IMR-90 (cell line): ENCODE measurements around the gene C12orf56. TPM values are rescaled to one million over a fixed set of nuclear protein-coding genes. Genes with fewer than 3 reads are reported as not detected.

Source experiments
- ATAC-seq: fragments of 200-7000 bp; cut with Tn5 transposase; 2 replicates; pipeline ENCODE4 v1.9.1; 2020; ENCODE audit warnings: low read depth, mild to moderate bottlenecking, moderate library complexity
- BruUV-seq: library from RNA; stranded (reverse); fragments of 400-500 nt; replicated peaks from 2 replicates; lab custom pipeline; 2021; lab: Mats Ljungman, UMichigan
- CTCF ChIA-PET: fragments of 300-600 bp; formaldehyde crosslinking; extraction: SDS; loops from one replicate; lab custom pipeline; 2021; ENCODE audit warnings: antibody characterized with exemption; lab: Yijun Ruan, JAX
- POLR2A ChIA-PET: fragments of 300-600 bp; sonication (Branson Sonifier 250); formaldehyde crosslinking; loops from one replicate; lab custom pipeline; 2022; ENCODE audit warnings: antibody characterized with exemption; ENCODE audit not compliant: unreplicated experiment; lab: Charles Lee
- DNase-seq: peaks from one replicate; pipeline ENCODE4 v3.0.0; 2013
- H2AFZ ChIP-seq: replicated peaks from 2 replicates; pipeline ENCODE3; 2013; ENCODE audit warnings: low read length, mild to moderate bottlenecking; ENCODE audit not compliant: poor library complexity
- H2AK5ac ChIP-seq: 2 replicates; pipeline ENCODE4 v1.6.1; 2013; ENCODE audit warnings: low read depth, low read length, inconsistent platforms
- H2AK9ac ChIP-seq: replicated peaks from 2 replicates; pipeline ENCODE3; 2013; ENCODE audit warnings: mild to moderate bottlenecking, low read depth, low read length, moderate library complexity; ENCODE audit not compliant: poor library complexity
- H2BK120ac ChIP-seq: 2 replicates; pipeline ENCODE4 v1.6.1; 2013; ENCODE audit warnings: low read depth, low read length, inconsistent platforms
- H2BK15ac ChIP-seq: 3 replicates; pipeline ENCODE4 v1.6.1; 2013; ENCODE audit warnings: low read depth, low read length, inconsistent platforms
- H2BK20ac ChIP-seq: 2 replicates; pipeline ENCODE4 v1.6.1; 2013; ENCODE audit warnings: low read depth, mild to moderate bottlenecking, inconsistent platforms, low read length, moderate library complexity
- H2BK5ac ChIP-seq: 2 replicates; pipeline ENCODE4 v1.6.1; 2013; ENCODE audit warnings: mild to moderate bottlenecking, low read depth, low read length, inconsistent platforms; ENCODE audit not compliant: poor library complexity, severe bottlenecking
- H3K14ac ChIP-seq: replicated peaks from 2 replicates; pipeline ENCODE4 v1.6.1; 2013; ENCODE audit warnings: low read depth, low read length, inconsistent platforms
- H3K18ac ChIP-seq: 2 replicates; pipeline ENCODE4 v1.6.1; 2013; ENCODE audit warnings: low read depth, low read length, control low read depth
- H3K23ac ChIP-seq: 2 replicates; pipeline ENCODE4 v1.6.1; 2013; ENCODE audit warnings: low read depth, low read length, inconsistent platforms
- H3K27ac ChIP-seq: 2 replicates; pipeline ENCODE4 v1.5.1; 2013; ENCODE audit warnings: mild to moderate bottlenecking, control low read depth, low read length; ENCODE audit not compliant: insufficient read depth
- H3K27me3 ChIP-seq: 2 replicates; pipeline ENCODE4 v1.6.1; 2013; ENCODE audit warnings: low read length; ENCODE audit not compliant: control insufficient read depth, insufficient read depth
- H3K36me3 ChIP-seq: 2 replicates; pipeline ENCODE4 v1.6.1; 2013; ENCODE audit warnings: low read length, mixed read lengths; ENCODE audit not compliant: control insufficient read depth, insufficient read depth
- H3K4ac ChIP-seq: 2 replicates; pipeline ENCODE4 v1.6.1; 2013; ENCODE audit warnings: low read depth, low read length, inconsistent platforms
- H3K4me1 ChIP-seq: 2 replicates; pipeline ENCODE4 v1.6.1; 2013; ENCODE audit warnings: low read length, mixed read lengths; ENCODE audit not compliant: control insufficient read depth, insufficient read depth
- H3K4me2 ChIP-seq: 2 replicates; pipeline ENCODE4 v1.6.1; 2013; ENCODE audit warnings: low read depth, mild to moderate bottlenecking, control low read depth, low read length, moderate library complexity
- H3K4me3 ChIP-seq: 2 replicates; pipeline ENCODE4 v1.5.1; 2013; ENCODE audit warnings: low read depth, mild to moderate bottlenecking, control low read depth, low read length, moderate library complexity; ENCODE audit not compliant: insufficient read depth
- H3K56ac ChIP-seq: 2 replicates; pipeline ENCODE4 v1.6.1; 2013; ENCODE audit warnings: low read length, inconsistent platforms; ENCODE audit not compliant: insufficient read depth; ENCODE audit errors: extremely low read depth
- H3K79me1 ChIP-seq, 2 experiments: 2 replicates each; pipeline ENCODE4 v1.6.1; 2013; ENCODE audit warnings: low read length in 2 of 2, inconsistent platforms in 1 of 2, low read depth in 1 of 2
- H3K9ac ChIP-seq: 2 replicates; pipeline ENCODE4 v1.6.1; 2013; ENCODE audit warnings: low read depth, low read length, control low read depth
- H3K9me1 ChIP-seq: 2 replicates; pipeline ENCODE4 v1.6.1; 2013; ENCODE audit warnings: low read length, inconsistent platforms; ENCODE audit not compliant: insufficient read depth
- H3K9me3 ChIP-seq: 2 replicates; pipeline ENCODE4 v1.6.1; 2013; ENCODE audit warnings: low read length; ENCODE audit not compliant: control insufficient read depth, insufficient read depth
- H4K20me1 ChIP-seq: 2 replicates; pipeline ENCODE4 v1.6.1; 2013; ENCODE audit warnings: low read length, inconsistent platforms; ENCODE audit not compliant: insufficient read depth
- H4K5ac ChIP-seq: 2 replicates; pipeline ENCODE4 v1.6.1; 2013; ENCODE audit warnings: mild to moderate bottlenecking, low read depth, low read length, control low read depth
- H4K8ac ChIP-seq, 2 experiments: 2 replicates each; pipeline ENCODE4 v1.6.1; 2013; ENCODE audit warnings: low read depth in 2 of 2, low read length in 2 of 2, control low read depth in 1 of 2, inconsistent platforms in 1 of 2
- H4K91ac ChIP-seq: 2 replicates; pipeline ENCODE4 v1.6.1; 2013; ENCODE audit warnings: low read depth, low read length, inconsistent platforms; ENCODE audit not compliant: insufficient read depth
- NFE2L2 ChIP-seq: fragments of 150-350 bp; IDR thresholded peaks from 2 replicates; pipeline ENCODE4 v1.6.1; 2016; ENCODE audit warnings: low read depth, mild to moderate bottlenecking, low read length
- RAD21 ChIP-seq: IDR thresholded peaks from 2 replicates; pipeline ENCODE4 v1.6.1; 2012; ENCODE audit warnings: low read length, improper control_type of control experiment
- dilution Hi-C: fragments of 300-500 bp; cut with HindIII; formaldehyde crosslinking; loops from one replicate; pipeline ENCODE4 v1.14.3; 2018; ENCODE audit warnings: low sequenced_read_pairs; ENCODE audit not compliant: unreplicated experiment
- in situ Hi-C: fragments of 300-500 bp; cut with MboI; formaldehyde crosslinking; loops from 3 replicates; pipeline ENCODE4 v1.14.3; 2019; ENCODE audit warnings: low sequenced_read_pairs, inconsistent platforms, mixed read lengths
- intact Hi-C: fragments of 100-400 bp; cut with micrococcal nuclease; formaldehyde crosslinking; loops from 2 replicates; pipeline ENCODE4 v1.10.0; 2022
- polyA plus RNA-seq, 3 experiments: library from polyadenylated mRNA; depleted of rRNA; stranded (reverse); fragments of >200 nt; gene quantifications; 2 replicates each; pipeline ENCODE4 v1.2.3, GENCODE V29; 2012; ENCODE audit warnings: low replicate concordance in 1 of 3
- total RNA-seq: library from RNA; depleted of rRNA; stranded (reverse); fragments of >200 nt; gene quantifications from 2 replicates; pipeline ENCODE4 v1.2.3, GENCODE V29; 2012
- TF ChIP-seq, protein P1 (sequence below): conservative IDR thresholded peaks from 2 replicates; pipeline ENCODE4 v1.5.1; 2012; ENCODE audit warnings: mild to moderate bottlenecking, low read depth, low read length, improper control_type of control experiment

The C12orf56 gene
- total and polyA plus RNA-seq, 2 of the 4 experiments (the other 2 are of a cell fraction): 0.09 TPM; not detected in 1

DNA sequence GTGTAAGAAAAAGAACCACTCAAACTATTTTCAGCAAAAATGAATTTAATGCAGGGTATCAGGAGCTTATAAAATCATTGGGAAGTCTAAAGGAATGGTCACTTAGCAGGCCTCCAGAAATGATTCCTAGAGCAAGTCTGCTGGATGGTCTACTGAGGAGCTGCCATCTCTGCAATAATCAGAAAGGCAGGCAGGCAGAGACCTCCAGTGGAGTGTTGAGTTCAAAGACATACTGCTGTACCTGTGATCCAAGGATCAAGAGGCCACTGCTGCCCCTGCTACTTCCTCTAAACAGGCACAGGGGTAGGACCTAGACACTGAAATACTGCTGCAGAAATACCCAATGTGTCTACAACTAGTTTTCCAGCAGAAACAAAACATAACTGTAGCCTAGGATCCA is 154.0 kb downstream of the C12orf56 start:
- H2BK15ac ChIP-seq: no peak overlapping the region
- no peak overlapping the region for H3K27ac ChIP-seq
- CTCF ChIA-PET: interaction anchor here (0.8 to 1.9 kb wide), 3 partner anchors 24 to 397 kb away, joined by 3 to 5 read pairs (median 4); no protein-coding TSS in a partner anchor
- H3K9ac ChIP-seq: no peak overlapping the region
- ATAC-seq (peak; percentile 54; the same call in 1 of the 2 replicates), DNase-seq (peak; percentile 19)
- no peak overlapping the region for H4K8ac ChIP-seq
- no peak overlapping the region for H2BK20ac ChIP-seq
- no peak overlapping the region for H4K5ac ChIP-seq
- intact Hi-C loops: no loop called here
- H2BK120ac ChIP-seq: no peak overlapping the region
- POLR2A ChIA-PET: no interaction called here
- BruUV-seq: no TSS peak
- no peak overlapping the region for H3K4me2 ChIP-seq
- no peaks in the 10 kb centered on the region for H3K79me1 ChIP-seq
- no peak overlapping the region for H3K14ac ChIP-seq
- in situ Hi-C loops: no loop called here
- no peak overlapping the region for H3K4me3 ChIP-seq
- no peak overlapping the region for H3K23ac ChIP-seq
- H4K20me1 ChIP-seq: no peaks in the 10 kb centered on the region
- no peak overlapping the region for H2AFZ ChIP-seq
- H3K36me3 ChIP-seq: no peaks in the 10 kb centered on the region
- no peak overlapping the region for H4K91ac ChIP-seq
- no peak overlapping the region for H2BK5ac ChIP-seq
- H3K9me1 ChIP-seq: no peaks in the 10 kb centered on the region
- H3K4ac ChIP-seq: no peak overlapping the region
- dilution Hi-C loops: no loop called here
- H3K56ac ChIP-seq: no peak overlapping the region
- peaks cover 2% of the 10 kb centered on the region for H3K4me1 ChIP-seq
- no peaks in the 10 kb centered on the region for H3K9me3 ChIP-seq
- H2AK9ac ChIP-seq: no peak overlapping the region
- H3K27me3 ChIP-seq: no peaks in the 10 kb centered on the region
- no peak overlapping the region for H2AK5ac ChIP-seq
- no peak overlapping the region for H3K18ac ChIP-seq
- TF ChIP-seq RAD21 (peak; percentile 41), NFE2L2 (no peak)
- TF ChIP-seq, protein P1, sequence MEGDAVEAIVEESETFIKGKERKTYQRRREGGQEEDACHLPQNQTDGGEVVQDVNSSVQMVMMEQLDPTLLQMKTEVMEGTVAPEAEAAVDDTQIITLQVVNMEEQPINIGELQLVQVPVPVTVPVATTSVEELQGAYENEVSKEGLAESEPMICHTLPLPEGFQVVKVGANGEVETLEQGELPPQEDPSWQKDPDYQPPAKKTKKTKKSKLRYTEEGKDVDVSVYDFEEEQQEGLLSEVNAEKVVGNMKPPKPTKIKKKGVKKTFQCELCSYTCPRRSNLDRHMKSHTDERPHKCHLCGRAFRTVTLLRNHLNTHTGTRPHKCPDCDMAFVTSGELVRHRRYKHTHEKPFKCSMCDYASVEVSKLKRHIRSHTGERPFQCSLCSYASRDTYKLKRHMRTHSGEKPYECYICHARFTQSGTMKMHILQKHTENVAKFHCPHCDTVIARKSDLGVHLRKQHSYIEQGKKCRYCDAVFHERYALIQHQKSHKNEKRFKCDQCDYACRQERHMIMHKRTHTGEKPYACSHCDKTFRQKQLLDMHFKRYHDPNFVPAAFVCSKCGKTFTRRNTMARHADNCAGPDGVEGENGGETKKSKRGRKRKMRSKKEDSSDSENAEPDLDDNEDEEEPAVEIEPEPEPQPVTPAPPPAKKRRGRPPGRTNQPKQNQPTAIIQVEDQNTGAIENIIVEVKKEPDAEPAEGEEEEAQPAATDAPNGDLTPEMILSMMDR: peak; percentile 39
